Measurements from ENCODE around the gene TNS1.

- no peak for TF ChIP-seq CTCF (IDR thresholded peaks at IDR 0.05; ENCODE audit: insufficient read depth, low read depth, low read length)
- no peak for TF ChIP-seq EZH2 (IDR thresholded peaks at IDR 0.05; ENCODE audit: insufficient read depth, low read length)
Observed at GRCh38 chr2:218039171-218039570, 36.4 kb upstream of the TNS1 start.
